Measurements from ENCODE around the gene CFAP57. TPM values are rescaled to one million over a fixed set of nuclear protein-coding genes. Genes with fewer than 3 reads are reported as not detected.
A peak's percentile ranks its signal among the peaks of the same experiment; 100 is the strongest.
"Not testable (repeated sequence)": the region's sequence is repeated elsewhere in the genome, so short reads cannot be mapped to it uniquely, and the experiment has no call there.

Gene CFAP57
- not detected for total RNA-seq

DNA sequence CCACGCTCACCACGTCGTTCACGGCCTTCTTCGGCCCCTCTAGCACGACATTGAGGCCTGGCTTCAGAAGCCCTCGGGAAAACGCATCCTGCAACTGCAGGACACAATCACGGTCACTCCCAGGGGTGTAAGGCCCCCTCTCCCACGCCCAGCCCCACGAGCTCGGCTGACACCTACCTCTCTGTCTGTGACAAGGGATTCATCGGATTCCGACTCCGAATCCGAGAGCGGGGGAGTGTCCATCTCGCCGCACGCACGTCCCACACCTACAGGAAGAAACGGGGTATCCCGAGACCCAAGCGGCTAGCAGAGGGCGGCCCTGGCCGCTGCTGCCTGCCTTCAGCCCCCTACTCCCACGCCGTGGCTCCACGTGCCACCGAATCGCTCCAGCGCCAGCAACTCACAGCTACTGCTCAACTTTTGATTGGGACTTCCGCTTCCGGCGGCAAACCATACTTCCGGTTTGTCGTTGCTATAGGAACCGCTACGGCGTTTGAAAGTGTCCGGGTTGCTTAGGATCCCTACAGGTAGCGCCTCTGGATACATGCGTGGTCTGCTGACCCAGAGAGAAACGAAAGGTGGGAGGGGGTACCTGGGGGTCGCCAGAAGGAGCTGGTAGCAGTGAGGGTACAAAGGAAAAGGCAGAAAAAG lies at the start of gene CFAP57, which contains the start of gene EBNA1BP2:
Gene CFAP57, plus strand, starts transcription at position 455 of the 651 bp plus-strand sequence. CDS start 424 bp downstream, outside the sequence.
Gene EBNA1BP2, minus strand, starts transcription at position 415 of the 651 bp plus-strand sequence. Its CDS starts 172 bp downstream, at position 243.
- DNase-seq (ENCODE audit: low spot score) (peak; percentile 92), ATAC-seq (peak; percentile 88)

DNA sequence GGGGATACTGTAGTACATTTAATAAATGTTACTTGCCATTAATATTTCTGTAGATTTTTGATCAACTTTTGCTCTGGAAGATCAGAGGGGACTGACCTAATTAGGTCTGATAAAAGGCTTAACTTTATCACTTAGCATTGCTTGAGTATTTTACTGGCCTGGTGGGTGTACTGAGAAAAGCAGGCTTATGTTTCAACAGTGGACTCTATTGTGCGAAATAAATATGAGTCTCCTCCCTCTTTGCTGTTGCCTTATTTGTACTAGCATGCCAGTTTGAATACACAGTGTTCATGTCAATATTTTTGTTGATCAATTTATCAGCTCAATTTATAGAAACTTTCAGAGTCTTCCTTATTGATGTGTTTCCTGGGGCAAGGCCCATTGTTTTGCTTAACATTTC lies 49.1 kb upstream of the CFAP57 start:
- ATAC-seq (no peak), DNase-seq (ENCODE audit: low spot score) (no peak)

DNA sequence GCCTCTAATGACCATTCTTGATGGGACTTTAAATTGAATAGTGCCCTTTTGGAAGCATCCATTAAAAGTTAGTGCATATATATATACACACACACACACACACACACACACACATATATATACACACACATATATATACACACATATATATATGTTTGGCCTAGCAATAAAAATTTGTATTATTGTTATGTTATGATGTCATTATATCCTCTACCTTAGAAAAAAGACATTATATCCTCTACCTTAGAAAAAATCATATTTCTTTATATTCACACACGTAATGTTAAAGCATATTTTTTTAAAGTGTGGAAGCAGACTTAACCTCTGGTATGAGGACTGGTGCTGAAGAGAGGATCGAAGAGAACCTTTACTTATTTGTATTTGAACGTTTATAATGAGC lies 43.3 kb upstream of the CFAP57 start:
- DNase-seq (ENCODE audit: low spot score) (no peak), ATAC-seq (no peak)

DNA sequence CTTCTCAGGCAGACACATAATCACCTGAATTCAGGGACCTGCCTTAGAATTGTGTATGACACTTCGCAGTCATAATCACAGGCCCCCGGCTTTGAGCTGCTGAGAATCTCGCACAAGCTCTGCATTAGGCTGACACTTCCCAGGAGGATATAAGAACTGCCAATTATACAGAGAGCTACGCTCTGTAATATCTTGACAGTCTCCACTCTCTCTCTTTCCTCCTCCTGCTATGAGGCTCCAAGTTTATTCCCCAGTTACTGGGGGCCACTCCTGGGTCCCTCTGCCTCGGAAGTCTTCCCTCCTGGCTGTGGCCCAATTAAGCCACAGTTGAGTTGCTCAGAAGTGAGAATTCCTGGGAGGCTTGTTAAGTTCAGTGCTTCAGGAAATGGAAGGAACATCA lies 42.7 kb upstream of the CFAP57 start:
- no peak for DNase-seq (ENCODE audit: low spot score)

DNA sequence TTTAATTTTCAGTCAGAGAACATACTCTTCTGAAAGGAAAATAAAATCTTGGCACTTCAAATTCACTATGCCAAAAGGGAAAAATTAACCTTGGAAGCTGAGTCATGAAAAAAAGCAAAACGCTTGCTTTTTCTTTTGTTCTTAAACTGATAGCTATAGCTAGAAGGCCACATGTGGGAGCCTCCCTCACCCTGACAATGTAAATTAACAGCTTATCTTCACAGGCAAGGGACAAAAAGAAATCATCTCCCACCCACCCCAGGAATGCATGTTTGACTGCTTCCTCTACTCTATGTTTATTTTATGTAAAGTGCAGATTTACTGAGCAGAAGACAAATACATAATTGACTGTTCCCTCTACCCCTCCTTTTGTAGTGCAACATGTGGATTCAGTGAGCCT lies 38.1 kb upstream of the CFAP57 start:
- DNase-seq (ENCODE audit: low spot score) (no peak), ATAC-seq (no peak)

More for the DNA sequence above, 42.7 kb upstream of the CFAP57 start:
- ATAC-seq: no peak

DNA sequence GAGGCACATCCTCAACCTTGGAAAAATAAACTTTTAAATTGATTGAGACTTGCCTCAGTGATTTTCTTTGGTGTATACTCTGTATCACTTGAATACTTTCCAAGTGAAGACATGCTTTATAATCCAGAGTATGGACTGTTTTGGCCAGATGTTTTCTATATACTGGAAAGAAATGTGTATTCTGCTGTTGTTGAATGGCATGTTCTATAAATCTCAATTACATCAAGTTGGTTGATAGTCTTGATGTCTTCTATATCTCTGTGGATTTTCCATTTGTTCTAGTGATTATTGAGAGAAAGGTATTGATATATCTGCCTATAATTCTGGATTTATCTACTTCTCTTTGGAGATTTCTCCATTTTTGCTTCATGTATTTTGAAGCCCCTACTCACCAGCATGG lies 37.5 kb upstream of the CFAP57 start:
- no peak for DNase-seq (ENCODE audit: low spot score)
- no peak for ATAC-seq

DNA sequence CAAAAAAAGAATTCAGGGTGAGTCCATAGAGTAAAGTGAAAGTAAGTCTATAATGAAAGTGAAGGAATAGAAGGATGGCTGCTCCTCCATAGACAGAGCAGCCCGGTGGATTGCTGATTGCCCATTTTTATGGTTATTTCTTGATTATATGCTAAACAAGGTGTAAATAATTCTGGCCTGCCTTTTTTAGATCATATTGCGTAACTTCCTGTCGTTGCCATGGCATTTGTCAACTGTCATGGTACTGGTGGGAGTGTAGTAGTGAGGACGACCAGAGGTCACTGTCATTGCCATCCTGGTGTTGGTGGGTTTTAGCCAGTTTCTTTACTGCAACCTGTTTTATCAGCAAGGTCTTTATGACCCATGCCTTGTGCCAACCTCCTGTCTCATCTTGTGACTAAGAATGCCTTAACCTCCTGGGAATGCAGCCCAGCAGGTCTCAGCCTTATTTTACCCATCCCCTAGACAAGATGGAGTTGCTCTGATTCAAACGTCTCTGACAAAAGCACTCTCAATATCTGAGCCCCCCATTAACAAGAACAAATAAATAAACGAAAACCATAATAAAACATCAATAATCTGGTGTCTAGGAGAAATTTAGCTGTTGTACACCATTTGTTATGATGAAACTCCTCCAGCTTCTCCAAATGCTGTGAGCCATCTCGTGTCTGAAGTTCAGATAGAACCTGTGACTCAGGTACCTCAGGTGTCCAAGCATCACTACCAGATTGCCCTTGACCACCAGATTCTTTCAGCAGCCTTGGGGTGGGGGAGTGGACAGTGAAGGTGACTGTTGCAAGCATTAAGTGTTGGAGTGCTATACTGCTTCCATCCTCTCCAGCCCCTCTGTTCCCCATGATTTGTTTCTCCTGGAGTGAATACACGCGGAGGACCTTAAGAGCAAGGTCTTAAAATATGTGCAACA lies 36.0 kb upstream of the CFAP57 start:
- ATAC-seq (no peak), DNase-seq (ENCODE audit: low spot score) (no peak)

DNA sequence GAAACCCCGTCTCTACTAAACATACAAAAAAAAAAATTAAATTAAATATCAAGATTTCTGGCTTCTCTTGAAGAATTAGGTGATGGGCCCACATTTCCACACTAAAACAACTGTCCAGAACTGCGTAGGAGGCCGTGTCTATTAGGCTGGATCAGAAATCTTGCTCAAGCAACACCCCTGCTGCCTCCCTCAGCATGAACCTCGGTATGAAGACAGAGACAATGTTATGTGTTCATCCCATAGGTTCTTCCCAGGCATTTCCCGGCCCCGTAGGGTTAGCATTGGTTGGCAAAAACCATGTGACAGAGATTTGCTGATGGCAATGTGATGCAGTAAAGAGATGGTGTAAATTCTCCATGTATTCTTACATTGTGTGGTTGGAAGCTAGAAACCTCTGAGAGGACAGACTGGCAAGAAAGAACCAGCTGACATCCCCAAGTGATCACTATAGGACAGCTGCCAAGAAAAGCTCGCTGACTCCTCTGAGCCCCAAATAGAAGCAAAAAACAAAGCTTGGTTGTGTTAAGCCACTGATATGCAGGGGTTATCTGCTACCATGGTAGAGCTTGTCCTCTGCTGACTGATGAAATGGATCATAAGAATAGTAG lies 34.6 kb upstream of the CFAP57 start:
- DNase-seq (ENCODE audit: low spot score) (no peak), ATAC-seq (no peak)

DNA sequence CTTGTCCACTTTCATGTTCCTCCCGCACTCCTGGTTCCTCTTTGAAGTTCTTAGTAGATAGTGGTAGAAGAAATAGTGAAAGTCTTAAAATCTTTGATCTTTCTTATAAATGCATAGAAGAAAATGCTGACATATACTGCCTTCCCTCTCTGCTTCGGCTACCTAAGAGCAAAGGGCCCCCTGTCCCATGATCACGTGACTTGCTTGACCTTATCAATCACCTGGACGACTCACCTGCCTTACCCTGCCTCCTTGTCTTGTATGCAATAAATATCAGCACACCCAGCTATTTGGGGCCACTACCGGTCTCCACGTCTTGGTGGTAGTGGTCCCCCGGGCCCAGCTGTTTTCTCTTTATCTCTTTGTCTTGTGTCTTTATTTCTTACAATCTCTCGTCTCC lies 32.8 kb upstream of the CFAP57 start:
- not testable (repeated sequence) for ATAC-seq; DNase-seq (ENCODE audit: low spot score)

DNA sequence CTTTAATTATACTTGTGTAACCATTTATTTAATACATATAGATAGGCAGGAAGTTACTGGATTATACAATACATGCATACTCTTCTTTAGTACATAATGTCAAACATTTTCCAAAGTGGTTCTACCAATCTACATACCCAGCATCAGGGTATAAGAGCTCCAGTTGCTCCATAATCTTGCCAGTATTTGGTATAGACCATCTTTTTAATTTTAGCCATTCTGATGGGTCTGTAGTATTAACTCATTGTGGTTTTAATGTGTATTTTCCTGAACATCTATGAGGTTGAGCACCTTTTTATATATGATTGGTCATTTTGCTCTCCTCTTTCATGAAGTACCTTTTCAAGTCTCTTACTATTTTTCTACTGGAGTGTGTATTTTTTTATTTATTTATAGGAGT lies 32.1 kb upstream of the CFAP57 start:
- DNase-seq (ENCODE audit: low spot score): no peak
- no peak for ATAC-seq

DNA sequence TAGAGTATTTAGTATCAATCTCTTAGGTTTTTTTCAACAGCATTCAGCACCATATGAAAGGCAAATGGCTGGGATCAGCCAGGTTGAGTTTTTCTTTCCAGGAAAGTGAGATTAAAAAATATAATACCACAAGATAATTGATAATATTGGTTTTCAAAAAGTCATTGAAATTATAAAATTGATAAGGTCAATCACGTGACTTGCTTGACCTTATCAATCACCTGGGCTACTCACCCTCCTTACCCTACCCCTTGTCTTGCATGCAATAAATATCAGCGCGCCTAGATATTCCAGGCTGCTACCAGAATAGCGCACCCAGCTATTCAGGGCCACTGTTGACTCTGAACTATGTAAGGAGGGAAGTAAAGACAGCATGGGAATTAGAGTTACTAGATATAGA lies 31.5 kb upstream of the CFAP57 start:
- ATAC-seq (no peak), DNase-seq (ENCODE audit: low spot score) (no peak)

DNA sequence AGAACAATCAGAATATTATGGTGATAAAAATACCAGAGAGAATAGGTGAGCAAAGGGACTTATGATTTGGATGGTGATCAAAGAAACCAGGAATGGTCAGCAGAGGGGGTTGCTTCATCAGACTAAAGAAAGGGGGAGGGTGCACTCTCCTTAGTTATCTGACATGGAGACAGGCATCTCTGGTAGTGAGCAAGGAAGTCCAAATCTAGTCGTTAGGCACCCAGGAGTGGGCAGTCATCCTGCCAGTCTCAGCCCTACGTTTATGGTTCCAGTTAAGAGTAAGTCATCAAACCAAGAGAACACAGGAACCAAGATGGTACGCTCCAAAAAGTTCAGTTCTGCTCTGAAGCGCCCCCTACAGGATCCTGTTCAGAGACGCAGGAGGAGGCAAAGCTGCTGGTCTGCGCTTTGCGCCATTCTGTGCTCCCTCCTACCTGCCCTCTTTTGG lies 28.7 kb upstream of the CFAP57 start:
- DNase-seq (ENCODE audit: low spot score): no peak
- no peak for ATAC-seq

DNA sequence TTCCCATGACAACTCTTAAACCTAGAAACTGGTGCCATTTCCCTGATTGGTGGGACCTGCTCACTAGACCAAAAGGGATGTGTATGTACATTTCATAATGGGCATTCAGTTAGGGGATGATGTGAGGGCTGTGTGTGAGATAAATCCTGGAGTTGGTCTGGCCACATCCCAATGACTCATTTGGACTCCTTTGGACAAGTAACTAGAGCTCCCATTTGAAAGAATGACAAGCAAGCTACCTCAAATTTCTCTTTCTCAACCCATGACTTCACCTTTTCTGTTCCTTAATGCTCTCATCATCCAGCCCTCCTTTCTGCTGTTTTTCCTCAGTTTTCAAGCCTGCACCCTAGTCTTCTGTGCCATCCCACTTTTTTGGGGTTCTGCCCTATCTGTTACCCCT lies 27.9 kb upstream of the CFAP57 start:
- ATAC-seq (no peak), DNase-seq (ENCODE audit: low spot score) (no peak)

DNA sequence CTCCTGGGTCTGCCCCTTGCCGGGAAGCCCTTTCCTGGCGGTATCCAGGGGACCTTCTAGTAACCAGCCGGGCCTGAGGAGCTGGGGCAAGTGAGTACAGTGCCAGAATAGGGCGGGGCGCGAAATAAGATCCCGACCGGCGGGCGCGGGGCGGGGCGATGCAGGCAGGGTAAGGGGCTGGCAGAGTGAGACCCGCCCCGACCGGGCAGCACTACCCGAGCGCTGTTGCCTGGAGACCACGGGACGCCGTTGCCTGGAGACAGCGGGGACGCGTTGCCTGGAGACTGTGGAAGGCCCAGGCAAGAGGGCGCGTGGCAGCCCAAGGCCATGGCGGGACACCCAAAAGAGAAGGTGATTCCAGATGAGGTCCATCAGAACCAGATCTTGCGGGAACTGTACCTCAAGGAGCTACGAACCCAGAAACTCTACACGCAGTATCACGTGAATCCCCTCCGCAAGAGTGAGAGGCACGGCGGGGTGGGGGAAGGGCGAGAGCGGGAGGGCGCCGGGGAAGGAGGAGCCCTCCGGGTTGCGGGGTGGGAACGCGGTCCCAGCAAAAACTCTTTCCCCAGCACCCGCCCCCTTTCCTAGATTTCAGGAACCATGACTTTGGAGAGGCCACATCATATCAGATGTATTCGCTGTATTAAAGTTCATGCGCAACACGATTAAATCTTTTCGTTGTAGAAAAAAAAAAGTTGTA lies 24.4 kb upstream of the CFAP57 start:
- peak; percentile 65 for DNase-seq (ENCODE audit: low spot score)
- ATAC-seq: peak; percentile 81

DNA sequence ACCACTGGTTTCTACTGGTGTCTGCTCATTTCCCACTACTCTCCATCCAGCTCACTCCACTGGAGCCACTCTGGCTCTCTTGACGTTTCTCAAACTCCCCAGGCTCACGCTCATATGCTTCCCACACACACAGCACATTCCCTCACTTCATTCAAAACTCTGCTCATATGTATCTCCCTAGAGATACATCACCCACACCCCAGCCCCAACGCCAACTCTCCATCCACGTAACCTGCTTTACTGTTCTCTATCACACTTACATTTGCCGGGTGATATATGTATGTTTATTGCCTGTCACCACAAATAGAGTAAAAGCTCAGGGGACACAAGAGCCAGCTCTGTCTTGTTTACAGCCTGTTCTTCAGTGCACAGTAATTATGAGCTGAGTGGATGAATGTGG lies 22.2 kb upstream of the CFAP57 start:
- DNase-seq (ENCODE audit: low spot score) (no peak), ATAC-seq (no peak)

DNA sequence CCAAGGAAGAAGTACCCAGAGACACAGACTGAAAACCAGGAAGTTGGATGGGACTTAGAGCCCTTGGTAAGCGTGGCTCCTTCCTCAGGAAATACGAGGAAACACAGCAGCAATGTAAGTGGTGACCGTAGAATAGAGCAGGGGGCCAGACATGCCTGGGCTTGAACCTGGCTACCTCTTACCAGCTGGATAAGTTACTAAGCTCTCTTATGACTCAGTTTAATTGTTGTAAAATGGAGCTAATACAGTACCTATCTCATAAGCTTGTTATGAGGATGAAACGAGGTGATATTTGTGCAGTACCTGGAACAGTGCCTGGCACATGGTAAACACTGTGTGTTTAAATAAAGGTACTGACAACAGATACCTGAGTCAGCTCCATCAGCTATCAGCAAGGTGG lies 19.3 kb upstream of the CFAP57 start:
- no peak for ATAC-seq
- DNase-seq (ENCODE audit: low spot score): no peak

DNA sequence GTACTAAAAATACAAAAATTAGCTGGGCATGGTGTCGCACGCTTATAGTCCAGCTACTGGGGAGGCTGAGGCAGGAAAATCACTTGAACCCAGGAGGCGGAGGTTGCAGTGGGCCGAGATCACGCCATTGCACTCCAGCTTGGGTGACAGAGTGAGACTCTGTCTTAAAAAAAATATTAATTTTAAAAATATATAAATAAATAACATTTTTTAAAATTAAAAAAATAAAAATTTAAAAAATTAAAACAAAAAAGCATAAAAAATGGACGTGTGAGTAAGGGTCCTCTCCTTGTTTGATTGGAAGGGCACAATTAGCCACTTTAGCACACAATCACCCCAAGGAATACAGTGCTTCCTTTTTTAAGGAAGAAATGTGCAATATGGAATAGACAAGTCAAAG lies 18.7 kb upstream of the CFAP57 start:
- ATAC-seq: no peak
- no peak for DNase-seq (ENCODE audit: low spot score)

DNA sequence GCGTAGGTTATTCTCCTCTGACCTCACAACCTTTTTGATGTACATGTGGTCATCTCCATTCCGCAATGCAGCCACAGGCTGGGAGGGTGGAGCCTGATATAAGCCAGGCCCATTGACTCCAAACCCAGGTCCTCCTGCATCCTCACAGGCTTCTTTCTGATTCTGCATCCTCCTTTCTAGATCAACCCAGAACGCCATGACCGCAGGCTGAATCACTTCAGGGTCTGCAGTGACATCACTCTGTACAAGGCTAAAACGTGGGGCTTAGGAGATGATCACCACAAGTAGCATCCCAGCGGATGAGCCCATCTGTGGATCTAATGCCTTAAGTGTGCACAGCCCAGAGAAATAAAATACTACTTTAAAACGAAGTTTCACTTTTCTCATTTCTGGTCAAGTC lies 16.1 kb upstream of the CFAP57 start:
- DNase-seq (ENCODE audit: low spot score): no peak
- ATAC-seq: no peak

DNA sequence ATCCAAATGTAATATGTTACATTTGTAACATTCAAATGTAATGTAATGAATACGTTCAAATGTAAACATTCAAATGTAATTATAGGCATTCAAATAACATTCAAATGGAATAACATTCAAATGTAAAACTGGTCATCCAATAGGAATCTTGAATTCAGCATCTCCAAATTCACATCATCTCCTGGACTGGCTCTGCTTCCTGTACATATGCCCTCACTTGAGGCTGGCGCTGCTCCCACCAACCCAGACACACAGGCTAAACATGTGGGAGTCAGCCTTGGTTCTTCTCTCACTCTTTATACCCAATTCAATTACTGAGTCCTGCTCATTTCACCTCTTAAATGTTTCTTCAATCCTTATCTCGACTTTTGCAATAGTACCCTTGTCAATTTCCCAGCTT lies 7.0 kb upstream of the CFAP57 start:
- ATAC-seq: no peak

DNA sequence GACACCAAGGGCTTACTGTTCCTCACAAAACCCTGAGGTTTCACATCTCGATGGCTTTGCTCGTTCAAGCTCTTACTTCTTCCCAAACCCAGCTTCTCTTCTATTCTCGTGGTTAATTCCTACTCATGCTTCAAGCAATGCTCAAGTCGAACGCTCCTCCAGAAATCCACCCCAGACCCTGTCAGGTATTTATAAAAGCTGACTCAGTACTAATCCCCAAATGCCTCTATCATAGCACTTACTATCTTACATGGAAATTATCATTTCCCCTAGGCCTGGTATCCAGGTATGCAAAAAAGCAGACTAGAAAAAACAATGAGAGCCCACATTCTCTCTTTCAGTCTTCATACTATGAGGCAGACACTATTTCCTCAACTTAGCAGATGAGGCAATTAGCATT lies 6.4 kb upstream of the CFAP57 start:
- DNase-seq (ENCODE audit: low spot score) (no peak), ATAC-seq (no peak)

More for the DNA sequence above, 7.0 kb upstream of the CFAP57 start:
- DNase-seq (ENCODE audit: low spot score): no peak

DNA sequence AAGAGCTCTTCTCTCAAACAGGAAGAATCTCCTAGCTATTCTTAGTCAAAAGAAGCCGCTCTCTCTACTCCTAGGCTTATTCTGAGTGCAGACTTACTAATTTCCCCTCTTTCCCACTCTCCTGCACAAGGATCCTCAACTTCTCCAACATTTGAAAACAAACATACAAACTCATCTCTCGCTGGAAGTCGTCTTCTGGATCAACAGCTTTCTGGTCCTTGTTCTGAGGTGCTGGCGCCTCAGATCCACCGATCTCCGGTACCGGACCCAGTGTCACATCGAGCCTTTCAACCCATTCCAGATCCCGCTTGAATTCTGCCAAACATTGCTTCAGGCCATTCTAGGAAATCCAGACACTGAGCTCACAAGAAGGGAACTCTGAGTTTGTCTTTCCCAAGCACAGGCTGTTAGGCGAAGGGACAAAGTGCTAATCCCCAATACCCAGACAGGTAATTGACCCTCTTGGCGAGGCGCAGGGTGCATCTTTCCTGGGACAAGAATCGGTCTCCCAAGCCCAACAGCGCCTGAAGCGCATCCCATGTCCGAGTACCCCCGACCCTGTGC lies 736 bp upstream of the CFAP57 start:
- ATAC-seq: peak; percentile 10
- no peak for DNase-seq (ENCODE audit: low spot score)
